ENCODE data around the gene MYOG.

The MYOG gene

GRCh38 chr1:203103829-203104495, 18.1 kb upstream of the MYOG start:
- Histone ChIP-seq H2AFZ (ENCODE audit: low read length) (no peak overlapping the region), H3K9me3 (ENCODE audit: low read length) (no peaks in the 10 kb centered on the region), H3K79me2 (ENCODE audit: insufficient read depth, low read length) (no peaks in the 10 kb centered on the region), H3F3A (ENCODE audit: insufficient read depth, low read length) (no peaks in the 10 kb centered on the region; the same call in 1 of the 2 replicates), H4K20me1 (ENCODE audit: insufficient read depth, low read length) (no peaks in the 10 kb centered on the region), H3K9ac (ENCODE audit: low read length) (no peak overlapping the region), H3K27ac (ENCODE audit: low read depth, low read length, poor library complexity, severe bottlenecking) (no peak overlapping the region), H3K4me2 (ENCODE audit: low read length) (no peak overlapping the region), H3K36me3 (ENCODE audit: insufficient read depth, low read length) (no peaks in the 10 kb centered on the region), H3K4me3 (ENCODE audit: low read depth, low read length, poor library complexity, severe bottlenecking) (no peak overlapping the region), H3K27me3 (ENCODE audit: insufficient read depth, low read length) (peaks cover 10% of the 10 kb centered on the region), H3K4me1 (ENCODE audit: insufficient read depth, low read length, severe bottlenecking) (no peaks in the 10 kb centered on the region), H3K9me2 (ENCODE audit: low read depth, low read length) (no peaks in the 10 kb centered on the region)
- no peak for TF ChIP-seq CTCF (IDR thresholded peaks at IDR 0.05; ENCODE audit: low read length)

- Histone ChIP-seq H4K20me1 (ENCODE audit: insufficient read depth, low read length) (no peaks in the 10 kb centered on the region), H2AFZ (ENCODE audit: low read length) (no peak overlapping the region), H3K79me2 (ENCODE audit: insufficient read depth, low read length) (no peaks in the 10 kb centered on the region), H3K4me3 (ENCODE audit: low read depth, low read length, poor library complexity, severe bottlenecking) (no peak overlapping the region), H3K9me2 (ENCODE audit: low read depth, low read length) (no peaks in the 10 kb centered on the region), H3K4me2 (ENCODE audit: low read length) (no peak overlapping the region), H3K4me1 (ENCODE audit: insufficient read depth, low read length, severe bottlenecking) (no peaks in the 10 kb centered on the region), H3F3A (ENCODE audit: insufficient read depth, low read length) (no peaks in the 10 kb centered on the region; the same call in 1 of the 2 replicates), H3K27me3 (ENCODE audit: insufficient read depth, low read length) (peaks cover 10% of the 10 kb centered on the region), H3K9ac (ENCODE audit: low read length) (no peak overlapping the region), H3K9me3 (ENCODE audit: low read length) (no peaks in the 10 kb centered on the region), H3K36me3 (ENCODE audit: insufficient read depth, low read length) (no peaks in the 10 kb centered on the region), H3K27ac (ENCODE audit: low read depth, low read length, poor library complexity, severe bottlenecking) (no peak overlapping the region)
- no peak for TF ChIP-seq CTCF (IDR thresholded peaks at IDR 0.05; ENCODE audit: low read length)
- TF ChIP-seq EZH2 (IDR thresholded peaks at IDR 0.05; ENCODE audit: borderline replicate concordance, low read length) = no peak
Measured at GRCh38 chr1:203103216-203103615, 17.4 kb upstream of the MYOG start.

- H3K79me2 ChIP-seq (ENCODE audit: insufficient read depth, low read length) = no peaks in the 10 kb centered on the region
- H2AFZ ChIP-seq (ENCODE audit: low read length) = no peak overlapping the region
- no peak overlapping the region for H3K9ac ChIP-seq (ENCODE audit: low read length)
- no peak overlapping the region for H3K4me3 ChIP-seq (ENCODE audit: low read depth, low read length, poor library complexity, severe bottlenecking)
- H3K36me3 ChIP-seq (ENCODE audit: insufficient read depth, low read length) = no peaks in the 10 kb centered on the region
- H3K4me1 ChIP-seq (ENCODE audit: insufficient read depth, low read length, severe bottlenecking) = no peaks in the 10 kb centered on the region
- no peaks in the 10 kb centered on the region for H3K9me2 ChIP-seq (ENCODE audit: low read depth, low read length)
- no peak overlapping the region for H3K27ac ChIP-seq (ENCODE audit: low read depth, low read length, poor library complexity, severe bottlenecking)
- H3K27me3 ChIP-seq (ENCODE audit: insufficient read depth, low read length) = peaks cover 10% of the 10 kb centered on the region
- H3F3A ChIP-seq (ENCODE audit: insufficient read depth, low read length) = no peaks in the 10 kb centered on the region; the same call in 1 of the 2 replicates
- no peaks in the 10 kb centered on the region for H4K20me1 ChIP-seq (ENCODE audit: insufficient read depth, low read length)
- H3K9me3 ChIP-seq (ENCODE audit: low read length) = no peaks in the 10 kb centered on the region
- TF ChIP-seq EZH2 (IDR thresholded peaks at IDR 0.05; ENCODE audit: borderline replicate concordance, low read length) = no peak
- no peak for TF ChIP-seq CTCF (IDR thresholded peaks at IDR 0.05; ENCODE audit: low read length)
- no peak overlapping the region for H3K4me2 ChIP-seq (ENCODE audit: low read length)
Measured at GRCh38 chr1:203101813-203102634, 16.2 kb upstream of the MYOG start.
